Endothelial cell of umbilical vein (primary cell): ENCODE results near the gene TMEM139.

Experiments
- EZH2 ChIP-seq: IDR thresholded peaks from 2 replicates; pipeline ENCODE4 v1.6.1; 2012; ENCODE audit warnings: borderline replicate concordance, low read depth, mild to moderate bottlenecking, moderate library complexity, low read length, inconsistent platforms; ENCODE audit not compliant: severe bottlenecking
- POLR2A ChIP-seq: IDR thresholded peaks from 2 replicates; pipeline ENCODE4 v1.6.1; 2012; ENCODE audit warnings: low read depth, mild to moderate bottlenecking, control low read depth, low read length
- POLR2AphosphoS5 ChIP-seq: IDR thresholded peaks from 2 replicates; pipeline ENCODE4 v1.6.1; 2012; ENCODE audit warnings: low read depth, mild to moderate bottlenecking, control low read depth, low read length, moderate library complexity; ENCODE audit not compliant: insufficient read depth
- TF ChIP-seq, protein P1 (sequence below), 2 donors: IDR thresholded peaks; 1 replicate in 1 of 2; 2 replicates in 1 of 2; pipeline ENCODE4 v1.5.1; 2011; ENCODE audit warnings: low read length in 2 of 2, mild to moderate bottlenecking in 2 of 2, moderate library complexity in 2 of 2, control low read depth in 1 of 2, inconsistent platforms in 1 of 2, low read depth in 1 of 2; ENCODE audit not compliant: insufficient read depth in 1 of 2; ENCODE audit errors: extremely low read depth in 1 of 2
- TF ChIP-seq, protein P2 (sequence below): IDR thresholded peaks from 2 replicates; pipeline ENCODE4 v1.6.1; 2011; ENCODE audit not compliant: insufficient read depth, insufficient read length

DNA sequence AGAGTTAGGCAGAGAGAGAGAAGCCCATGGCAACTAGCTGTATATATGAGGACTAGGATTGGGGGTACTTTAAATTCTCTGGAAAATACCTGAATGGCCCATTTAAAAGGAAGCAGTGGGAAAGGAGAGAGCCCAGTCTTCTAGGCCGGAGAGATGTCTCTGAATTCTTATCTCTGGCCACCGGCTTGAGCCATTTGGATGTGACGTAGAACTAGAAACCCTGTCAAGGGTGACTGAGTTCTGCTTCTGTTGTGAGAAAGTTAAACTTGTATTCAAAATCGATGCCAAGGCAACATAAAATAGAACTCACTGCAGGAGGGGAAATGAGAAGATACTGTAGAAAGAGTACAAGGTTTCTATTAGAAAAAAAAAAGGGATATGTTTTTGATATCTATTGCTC lies 27.8 kb upstream of the TMEM139 start:
- TF ChIP-seq POLR2A (no peak), POLR2AphosphoS5 (no peak), EZH2 (no peak)
- TF ChIP-seq, protein P1, sequence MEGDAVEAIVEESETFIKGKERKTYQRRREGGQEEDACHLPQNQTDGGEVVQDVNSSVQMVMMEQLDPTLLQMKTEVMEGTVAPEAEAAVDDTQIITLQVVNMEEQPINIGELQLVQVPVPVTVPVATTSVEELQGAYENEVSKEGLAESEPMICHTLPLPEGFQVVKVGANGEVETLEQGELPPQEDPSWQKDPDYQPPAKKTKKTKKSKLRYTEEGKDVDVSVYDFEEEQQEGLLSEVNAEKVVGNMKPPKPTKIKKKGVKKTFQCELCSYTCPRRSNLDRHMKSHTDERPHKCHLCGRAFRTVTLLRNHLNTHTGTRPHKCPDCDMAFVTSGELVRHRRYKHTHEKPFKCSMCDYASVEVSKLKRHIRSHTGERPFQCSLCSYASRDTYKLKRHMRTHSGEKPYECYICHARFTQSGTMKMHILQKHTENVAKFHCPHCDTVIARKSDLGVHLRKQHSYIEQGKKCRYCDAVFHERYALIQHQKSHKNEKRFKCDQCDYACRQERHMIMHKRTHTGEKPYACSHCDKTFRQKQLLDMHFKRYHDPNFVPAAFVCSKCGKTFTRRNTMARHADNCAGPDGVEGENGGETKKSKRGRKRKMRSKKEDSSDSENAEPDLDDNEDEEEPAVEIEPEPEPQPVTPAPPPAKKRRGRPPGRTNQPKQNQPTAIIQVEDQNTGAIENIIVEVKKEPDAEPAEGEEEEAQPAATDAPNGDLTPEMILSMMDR (IDR thresholded peaks at IDR 0.05; ENCODE audit: extremely low read depth in 1 of 2, insufficient read depth in 1 of 2, low read depth in 1 of 2, low read length in 2 of 2) = no peak
- TF ChIP-seq, protein P2, sequence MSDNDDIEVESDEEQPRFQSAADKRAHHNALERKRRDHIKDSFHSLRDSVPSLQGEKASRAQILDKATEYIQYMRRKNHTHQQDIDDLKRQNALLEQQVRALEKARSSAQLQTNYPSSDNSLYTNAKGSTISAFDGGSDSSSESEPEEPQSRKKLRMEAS = no peak
